ENCODE data around the gene CREB3L4.

DNA sequence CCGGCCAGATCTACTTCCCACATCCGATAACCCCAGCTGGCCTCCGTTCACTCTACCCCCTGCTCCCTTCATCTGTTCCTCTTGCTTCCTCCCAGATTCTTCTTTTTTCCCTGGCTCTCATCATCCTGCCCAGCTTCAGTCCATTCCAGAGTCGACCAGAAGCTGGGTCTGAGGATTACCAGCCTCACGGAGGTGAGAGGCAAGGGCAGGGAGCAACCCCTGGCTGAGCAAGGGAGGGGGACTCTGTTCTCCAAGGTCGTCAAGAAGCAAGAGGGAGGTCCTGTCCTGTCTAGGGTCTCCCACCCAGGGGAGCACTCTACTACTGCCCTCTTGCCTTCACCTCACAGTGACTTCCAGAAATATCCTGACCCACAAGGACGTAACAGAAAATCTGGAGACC, 5.8 kb downstream of the CREB3L4 start:
- TF ChIP-seq, protein P1, sequence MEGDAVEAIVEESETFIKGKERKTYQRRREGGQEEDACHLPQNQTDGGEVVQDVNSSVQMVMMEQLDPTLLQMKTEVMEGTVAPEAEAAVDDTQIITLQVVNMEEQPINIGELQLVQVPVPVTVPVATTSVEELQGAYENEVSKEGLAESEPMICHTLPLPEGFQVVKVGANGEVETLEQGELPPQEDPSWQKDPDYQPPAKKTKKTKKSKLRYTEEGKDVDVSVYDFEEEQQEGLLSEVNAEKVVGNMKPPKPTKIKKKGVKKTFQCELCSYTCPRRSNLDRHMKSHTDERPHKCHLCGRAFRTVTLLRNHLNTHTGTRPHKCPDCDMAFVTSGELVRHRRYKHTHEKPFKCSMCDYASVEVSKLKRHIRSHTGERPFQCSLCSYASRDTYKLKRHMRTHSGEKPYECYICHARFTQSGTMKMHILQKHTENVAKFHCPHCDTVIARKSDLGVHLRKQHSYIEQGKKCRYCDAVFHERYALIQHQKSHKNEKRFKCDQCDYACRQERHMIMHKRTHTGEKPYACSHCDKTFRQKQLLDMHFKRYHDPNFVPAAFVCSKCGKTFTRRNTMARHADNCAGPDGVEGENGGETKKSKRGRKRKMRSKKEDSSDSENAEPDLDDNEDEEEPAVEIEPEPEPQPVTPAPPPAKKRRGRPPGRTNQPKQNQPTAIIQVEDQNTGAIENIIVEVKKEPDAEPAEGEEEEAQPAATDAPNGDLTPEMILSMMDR (conservative IDR thresholded peaks at IDR 0.05; ENCODE audit: low read length): no peak
- TF ChIP-seq EZH2phosphoT487 (IDR thresholded peaks at IDR 0.05; ENCODE audit: borderline replicate concordance, low read depth, low read length): no peak

All from OCI-LY7 (cell line).